GM21723 (cell line): Measurements from ENCODE around the gene XAGE5.
"Not testable (repeated sequence)": the region's sequence is repeated elsewhere in the genome, so short reads cannot be mapped to it uniquely, and the experiment has no call there.

Experiments
- ATAC-seq: cut with Tn5 transposase; IDR thresholded peaks from one replicate; pipeline ENCODE4 v1.9.1; 2021; ENCODE audit warnings: mild to moderate bottlenecking, moderate library complexity; ENCODE audit not compliant: unreplicated experiment

XAGE5 gene, protein sequence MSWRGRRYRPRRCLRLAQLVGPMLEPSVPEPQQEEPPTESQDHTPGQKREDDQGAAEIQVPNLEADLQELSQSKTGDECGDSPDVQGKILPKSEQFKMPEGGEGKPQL

DNA sequence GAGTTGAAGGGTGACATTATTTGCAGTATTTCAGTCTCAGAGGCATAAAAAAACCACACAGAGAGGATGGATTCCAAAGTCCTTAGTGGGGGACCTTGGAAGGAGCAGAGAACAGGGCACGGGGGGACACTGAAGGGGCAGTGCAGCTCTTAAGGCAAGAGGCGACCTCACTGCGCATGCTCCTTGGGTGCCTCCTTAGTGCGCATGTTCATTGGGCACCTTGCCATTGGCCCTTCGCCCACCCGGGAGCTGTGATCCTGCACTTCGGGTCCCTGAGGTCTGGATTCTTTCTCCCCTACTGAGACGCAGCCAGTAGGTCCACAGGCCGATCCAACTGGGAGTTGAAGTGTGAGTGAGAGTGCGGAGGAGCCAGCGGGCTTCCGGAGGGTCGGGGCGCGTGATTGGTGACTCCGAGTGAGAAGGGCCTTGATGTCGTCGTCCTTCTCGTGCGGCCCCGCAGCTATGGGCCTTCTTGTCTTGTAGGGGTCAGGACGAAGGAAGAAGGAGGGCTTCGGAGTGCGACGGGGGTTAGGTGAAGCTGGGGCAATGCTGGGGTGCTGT lies at the start of gene XAGE5:
Gene XAGE5 (plus strand): TSS at position 223 of the 561 bp plus-strand sequence. CDS start 1,280 bp downstream, outside the sequence.
- ATAC-seq, result no peak

DNA sequence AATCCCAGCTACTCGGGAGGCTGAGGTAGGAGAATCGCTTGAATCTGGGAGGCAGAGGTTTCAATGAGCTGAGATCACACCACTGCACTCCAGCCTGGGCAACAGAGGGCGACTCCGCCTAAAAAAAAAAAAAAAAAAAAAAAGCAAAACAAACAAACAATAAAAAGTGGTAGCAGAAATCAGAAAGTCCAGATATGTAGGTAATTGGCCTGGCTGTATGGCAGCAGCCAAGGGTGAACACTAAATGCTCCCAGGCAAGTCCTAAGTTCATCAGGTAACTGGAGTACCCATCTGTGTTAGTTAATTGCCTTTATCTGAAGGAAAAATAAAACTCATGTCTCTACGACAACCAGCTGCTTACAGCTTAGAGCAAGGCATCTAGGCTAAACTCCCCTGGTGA lies 45.1 kb upstream of the XAGE5 start:
- ATAC-seq, result not testable (repeated sequence)

DNA sequence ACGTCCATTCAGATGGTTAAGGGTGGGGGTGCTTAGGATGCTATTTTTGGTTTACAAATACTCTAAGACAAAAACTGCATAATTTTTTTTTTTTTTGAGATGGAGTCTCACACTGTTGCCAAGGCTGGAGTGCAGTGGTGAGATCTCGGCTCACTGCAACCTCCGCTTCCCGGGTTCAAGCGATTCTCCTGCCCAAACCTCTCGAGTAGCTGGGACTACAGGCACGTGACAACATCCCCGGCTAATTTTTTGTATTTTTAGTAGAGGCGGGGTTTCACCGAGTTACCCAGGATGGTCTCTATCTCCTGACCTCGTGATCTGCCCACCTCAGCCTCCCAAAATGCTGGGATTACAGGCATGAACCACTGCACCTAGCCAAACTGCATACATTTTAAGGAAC lies 37.6 kb upstream of the XAGE5 start:
- not testable (repeated sequence) for ATAC-seq

DNA sequence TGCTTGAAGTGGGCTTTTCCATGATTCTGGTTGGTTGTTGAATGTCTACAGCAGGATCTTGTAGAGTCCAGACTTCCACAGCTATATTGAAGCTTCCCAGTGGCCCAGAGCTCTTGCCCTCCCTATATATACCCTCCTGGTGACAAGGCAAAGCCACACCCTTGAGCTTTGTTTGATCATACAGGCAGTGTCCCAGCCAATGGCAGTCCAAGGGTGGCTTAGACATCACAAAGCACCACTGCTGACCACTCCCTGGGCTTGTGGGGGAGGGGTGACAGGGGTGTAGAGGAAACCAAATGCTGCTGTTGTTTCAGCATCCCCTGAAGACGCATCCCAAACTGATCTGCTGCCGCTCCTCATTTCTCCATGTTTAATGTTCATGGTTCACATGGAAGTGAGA lies 13.8 kb upstream of the XAGE5 start, which contains the start of gene SPANXN5:
Gene SPANXN5 (minus strand): TSS at position 101 of the 400 bp plus-strand sequence. CDS start 79 bp downstream, at position 22.
- not testable (repeated sequence) for ATAC-seq

DNA sequence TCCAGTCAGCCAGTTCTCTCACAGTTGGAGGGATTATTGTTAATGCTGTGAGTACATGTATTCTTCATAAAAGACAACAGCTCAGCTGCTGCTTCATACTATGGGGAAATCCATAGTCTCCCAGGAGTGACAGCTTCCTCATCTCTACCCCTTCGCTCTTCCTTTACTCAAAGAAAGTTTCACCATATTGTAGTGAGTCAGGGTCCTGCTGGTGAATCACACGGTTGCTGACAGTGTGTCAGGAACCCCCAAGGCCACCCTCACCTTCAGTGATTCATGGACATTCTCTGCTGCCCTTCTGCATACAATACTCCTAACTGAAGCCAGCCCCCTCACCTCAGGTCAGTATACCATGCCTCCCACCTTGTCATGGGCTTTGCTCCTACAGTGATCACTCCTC lies 6.2 kb upstream of the XAGE5 start:
- ATAC-seq, result not testable (repeated sequence)

DNA sequence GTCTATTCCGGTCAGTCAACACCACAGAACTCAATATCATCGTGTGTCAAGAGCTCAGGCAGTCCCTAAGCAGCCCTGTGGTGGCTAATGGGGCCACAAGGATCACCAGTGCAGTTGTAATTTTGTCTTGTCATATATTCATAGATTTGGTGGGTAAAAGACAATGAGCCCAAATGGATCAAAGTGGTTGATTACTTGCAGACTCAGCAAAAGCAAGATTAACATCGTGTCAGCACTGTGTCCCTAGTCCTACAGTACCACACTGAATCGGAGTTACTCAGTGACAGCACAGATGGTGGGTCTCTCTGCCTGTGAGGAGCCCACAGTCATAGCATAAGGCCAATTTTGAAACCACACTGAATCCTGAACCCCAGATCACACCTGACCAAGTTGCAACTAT lies 8.7 kb downstream of the XAGE5 start:
- ATAC-seq, result no peak

DNA sequence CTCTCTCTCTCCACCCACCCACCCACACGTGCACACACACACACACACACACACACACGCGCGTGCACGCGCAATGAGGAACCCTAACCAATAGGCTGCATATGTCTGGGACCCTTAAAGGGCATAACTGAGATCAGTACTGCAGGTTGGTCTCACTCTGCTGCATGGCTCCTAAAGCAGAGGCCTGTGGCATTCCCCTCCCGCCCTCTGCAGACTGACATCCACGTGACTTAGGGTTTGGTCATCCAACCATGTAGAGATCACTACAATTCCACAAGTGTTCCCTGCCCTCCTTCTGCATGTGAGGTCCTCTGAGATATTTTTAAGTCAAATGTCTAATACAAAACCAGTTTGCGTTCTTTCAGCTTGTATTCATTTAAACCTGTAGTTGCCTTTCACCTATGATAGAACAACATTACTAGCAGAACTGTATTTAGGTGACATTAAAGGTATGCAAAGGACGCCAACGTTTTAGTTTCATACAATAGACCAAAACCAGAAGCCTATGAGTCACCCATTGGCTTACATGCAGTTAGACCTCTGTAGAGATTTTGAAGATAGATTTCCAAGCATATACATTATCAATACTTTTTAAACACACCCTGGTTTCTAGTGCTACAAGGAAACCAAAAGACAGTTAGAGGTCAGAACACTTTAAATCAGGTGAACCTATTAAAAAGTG lies 10.1 kb downstream of the XAGE5 start:
- no peak for ATAC-seq

DNA sequence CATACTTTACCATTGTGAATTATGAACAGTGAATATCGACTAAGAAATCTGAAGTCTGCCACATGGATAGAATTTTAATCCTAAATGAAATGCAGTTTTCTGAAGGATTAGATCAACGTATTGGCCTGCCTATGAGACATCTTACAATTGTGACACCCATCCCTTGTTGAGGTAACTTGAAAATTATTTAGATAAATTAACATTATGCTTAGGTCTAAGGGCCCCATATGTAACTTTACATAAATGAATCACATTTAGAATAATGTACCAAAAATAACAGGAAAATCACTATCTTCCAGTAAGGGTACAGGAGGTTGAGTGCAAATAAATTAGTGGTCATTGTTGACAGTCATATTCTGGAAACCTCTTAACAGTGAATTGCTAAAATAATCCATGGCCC lies 13.5 kb downstream of the XAGE5 start:
- no peak for ATAC-seq

DNA sequence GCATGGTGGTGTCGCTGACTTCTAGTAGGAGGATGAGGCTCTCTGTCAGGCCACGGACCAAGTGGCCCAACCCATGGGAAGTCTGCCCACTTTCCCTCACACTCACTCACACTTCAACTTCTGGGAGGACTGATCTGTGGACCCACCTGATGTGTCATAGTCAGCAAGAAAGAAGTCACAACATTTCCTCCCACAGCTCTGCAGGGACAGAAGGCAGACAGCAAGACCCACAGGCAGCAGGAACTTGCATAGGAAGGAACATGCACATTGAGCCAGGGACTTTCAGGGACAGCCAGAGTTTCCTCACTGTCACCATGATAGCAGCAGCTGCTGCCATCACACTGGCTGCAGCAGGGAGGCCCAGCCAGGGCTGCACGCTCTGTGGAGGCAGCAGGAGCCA lies 19.5 kb downstream of the XAGE5 start:
- ATAC-seq, result no peak

DNA sequence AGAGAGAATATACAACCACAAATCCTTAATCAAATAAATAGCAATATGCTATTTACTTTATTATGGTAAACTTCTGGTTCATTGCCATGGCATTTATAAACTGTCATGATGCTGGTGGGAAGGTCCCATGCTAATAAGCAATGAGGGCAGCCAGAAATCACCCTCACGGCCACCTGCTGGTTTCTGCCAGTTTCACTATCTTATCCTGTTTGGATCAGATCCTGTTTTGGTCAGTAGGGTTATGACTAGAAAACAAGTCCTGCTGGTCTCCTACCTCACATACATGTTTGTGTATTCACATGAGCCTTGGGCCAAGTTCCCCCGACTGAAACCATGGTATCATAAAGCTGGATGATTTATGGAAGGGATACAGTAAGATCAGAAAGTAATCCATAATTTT lies 28.1 kb downstream of the XAGE5 start:
- ATAC-seq, result no peak

DNA sequence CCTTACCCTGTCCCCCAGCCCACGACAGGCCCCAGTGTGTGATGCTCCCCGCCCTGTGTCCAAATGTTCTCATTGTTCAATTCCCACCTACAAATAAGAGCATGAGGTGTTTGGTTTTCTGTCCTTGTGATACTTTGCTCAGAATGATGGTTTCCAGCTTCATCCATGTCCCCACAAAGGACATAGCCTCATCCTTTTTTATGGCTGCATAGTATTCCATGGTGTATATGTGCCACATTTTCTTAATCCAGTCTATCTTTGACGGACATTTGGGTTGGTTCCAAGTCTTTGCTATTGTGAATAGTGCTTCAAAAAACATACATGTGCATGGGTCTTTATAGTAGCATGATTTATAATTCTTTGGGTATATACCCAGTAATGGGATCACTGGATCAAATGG lies 32.5 kb downstream of the XAGE5 start:
- ATAC-seq, result not testable (repeated sequence)

DNA sequence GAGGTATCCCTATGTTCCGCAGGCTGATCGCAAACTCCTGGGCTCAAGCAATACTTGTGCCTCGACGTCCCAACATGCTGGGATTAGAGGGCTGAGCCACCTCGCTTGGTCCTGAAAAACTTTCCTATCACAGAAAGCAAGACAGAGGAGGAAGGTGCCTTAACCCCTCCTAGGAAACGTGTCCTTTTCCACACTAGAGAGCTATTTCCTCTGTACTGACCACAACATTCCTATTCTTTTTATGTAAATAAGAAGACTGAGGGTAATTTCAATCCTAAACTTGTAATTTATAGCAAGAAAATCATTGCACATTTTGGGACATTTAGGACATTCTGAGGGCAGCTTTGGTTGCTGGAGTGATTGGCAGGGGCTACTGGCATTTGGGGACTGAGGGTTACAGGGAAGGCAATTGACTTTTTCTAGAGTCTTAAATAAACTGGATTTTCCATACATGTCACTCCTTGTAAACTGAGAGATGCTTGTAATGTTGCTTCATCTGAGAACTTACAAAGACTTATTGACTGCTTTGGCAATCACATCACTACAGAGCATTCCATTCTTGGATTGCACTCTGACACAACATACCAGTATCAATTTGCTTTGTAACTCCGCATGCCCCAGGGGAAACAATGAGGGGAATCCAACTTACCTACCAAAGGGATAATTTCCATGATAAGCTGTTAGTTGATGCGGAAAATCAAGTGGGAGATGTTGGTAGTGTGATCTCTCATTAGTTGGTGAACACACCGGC lies 41.2 kb downstream of the XAGE5 start:
- no peak for ATAC-seq

DNA sequence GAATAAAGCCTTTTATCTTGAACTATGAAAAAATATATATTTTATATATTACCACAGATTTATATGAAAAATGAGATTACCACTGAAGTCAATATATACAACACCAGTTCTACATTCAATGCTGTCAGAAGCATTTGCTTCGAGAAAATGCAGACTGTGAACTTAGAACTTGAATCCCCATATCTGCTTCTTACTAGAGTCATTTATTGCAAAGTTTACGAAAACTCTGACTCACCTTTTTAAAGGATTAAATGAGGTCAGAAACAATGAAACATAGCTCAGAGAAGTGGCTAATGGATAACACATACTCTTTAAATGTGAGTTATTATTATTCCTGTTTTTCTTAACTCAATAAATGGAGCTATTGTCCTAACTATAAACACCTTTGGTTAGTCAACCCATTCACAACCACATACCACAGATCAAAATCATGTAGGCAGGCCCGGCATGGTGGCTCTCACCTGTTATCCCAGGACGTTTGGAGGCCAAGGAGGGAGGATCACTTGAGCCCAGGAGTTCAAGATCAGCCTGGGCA lies 46.0 kb downstream of the XAGE5 start:
- not testable (repeated sequence) for ATAC-seq

DNA sequence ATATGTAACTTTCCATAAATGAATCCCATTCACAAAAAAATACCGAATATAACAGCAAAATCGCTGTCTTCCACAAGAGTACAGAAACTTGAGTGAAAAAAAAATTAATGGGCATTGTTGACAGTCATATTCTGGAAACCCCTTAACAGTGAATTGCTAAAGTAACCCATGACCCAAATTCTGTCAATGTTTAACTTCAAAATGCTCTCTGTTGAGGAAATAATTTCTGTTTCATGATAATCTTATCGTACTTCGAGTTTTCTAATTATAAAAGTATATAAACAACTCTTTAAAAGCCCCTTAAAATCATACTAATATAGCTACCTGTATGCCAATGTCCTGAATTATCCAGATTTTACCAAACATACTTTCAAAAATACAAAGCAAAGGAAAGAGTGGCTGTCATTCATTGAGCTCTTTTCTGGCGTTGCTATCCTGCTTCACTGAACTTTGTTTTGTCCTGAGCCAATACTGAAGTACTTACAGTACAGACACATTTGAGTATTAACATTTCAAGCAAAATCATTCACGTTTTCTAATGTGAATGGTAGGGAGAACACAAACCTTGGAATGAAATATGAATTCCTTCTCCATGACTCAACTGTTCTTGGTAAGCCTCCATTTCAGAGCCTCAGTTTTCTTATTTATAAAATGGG lies 54.4 kb downstream of the XAGE5 start:
- ATAC-seq, result no peak
